ENCODE measurements around the gene C16orf90.

DNA sequence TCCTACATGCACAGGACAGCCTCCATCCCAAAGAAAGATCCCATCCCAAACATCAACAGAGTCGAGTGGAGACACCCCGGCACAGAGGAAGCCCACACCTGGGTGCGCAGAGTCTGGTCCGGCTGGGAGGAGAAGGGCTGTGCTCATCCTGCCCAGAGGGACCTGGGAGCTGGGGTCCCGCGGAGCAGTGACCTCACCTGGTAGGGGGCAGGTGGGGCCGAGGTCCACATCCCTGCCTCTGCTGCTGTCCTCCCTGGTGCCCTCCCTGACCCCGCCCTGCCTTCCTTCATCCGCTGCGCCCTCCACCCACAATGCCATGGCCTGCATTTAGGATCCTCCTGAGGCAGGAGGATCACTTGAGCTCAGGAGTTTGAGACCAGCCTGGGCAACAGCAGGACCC, 2.9 kb downstream of the C16orf90 start:
- no peak for TF ChIP-seq RAD21 (IDR thresholded peaks at IDR 0.05)
- TF ChIP-seq, protein P1, sequence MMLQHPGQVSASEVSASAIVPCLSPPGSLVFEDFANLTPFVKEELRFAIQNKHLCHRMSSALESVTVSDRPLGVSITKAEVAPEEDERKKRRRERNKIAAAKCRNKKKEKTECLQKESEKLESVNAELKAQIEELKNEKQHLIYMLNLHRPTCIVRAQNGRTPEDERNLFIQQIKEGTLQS (IDR thresholded peaks at IDR 0.05), result no peak
- TF ChIP-seq, protein P2, sequence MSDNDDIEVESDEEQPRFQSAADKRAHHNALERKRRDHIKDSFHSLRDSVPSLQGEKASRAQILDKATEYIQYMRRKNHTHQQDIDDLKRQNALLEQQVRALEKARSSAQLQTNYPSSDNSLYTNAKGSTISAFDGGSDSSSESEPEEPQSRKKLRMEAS (IDR thresholded peaks at IDR 0.05), result no peak
- TF ChIP-seq TAF1 (conservative IDR thresholded peaks at IDR 0.05), result no peak
- TF ChIP-seq, protein P3, sequence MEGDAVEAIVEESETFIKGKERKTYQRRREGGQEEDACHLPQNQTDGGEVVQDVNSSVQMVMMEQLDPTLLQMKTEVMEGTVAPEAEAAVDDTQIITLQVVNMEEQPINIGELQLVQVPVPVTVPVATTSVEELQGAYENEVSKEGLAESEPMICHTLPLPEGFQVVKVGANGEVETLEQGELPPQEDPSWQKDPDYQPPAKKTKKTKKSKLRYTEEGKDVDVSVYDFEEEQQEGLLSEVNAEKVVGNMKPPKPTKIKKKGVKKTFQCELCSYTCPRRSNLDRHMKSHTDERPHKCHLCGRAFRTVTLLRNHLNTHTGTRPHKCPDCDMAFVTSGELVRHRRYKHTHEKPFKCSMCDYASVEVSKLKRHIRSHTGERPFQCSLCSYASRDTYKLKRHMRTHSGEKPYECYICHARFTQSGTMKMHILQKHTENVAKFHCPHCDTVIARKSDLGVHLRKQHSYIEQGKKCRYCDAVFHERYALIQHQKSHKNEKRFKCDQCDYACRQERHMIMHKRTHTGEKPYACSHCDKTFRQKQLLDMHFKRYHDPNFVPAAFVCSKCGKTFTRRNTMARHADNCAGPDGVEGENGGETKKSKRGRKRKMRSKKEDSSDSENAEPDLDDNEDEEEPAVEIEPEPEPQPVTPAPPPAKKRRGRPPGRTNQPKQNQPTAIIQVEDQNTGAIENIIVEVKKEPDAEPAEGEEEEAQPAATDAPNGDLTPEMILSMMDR (IDR thresholded peaks at IDR 0.05; ENCODE audit: low read depth, low read length, missing input control), result no peak
- TF ChIP-seq, protein P4, sequence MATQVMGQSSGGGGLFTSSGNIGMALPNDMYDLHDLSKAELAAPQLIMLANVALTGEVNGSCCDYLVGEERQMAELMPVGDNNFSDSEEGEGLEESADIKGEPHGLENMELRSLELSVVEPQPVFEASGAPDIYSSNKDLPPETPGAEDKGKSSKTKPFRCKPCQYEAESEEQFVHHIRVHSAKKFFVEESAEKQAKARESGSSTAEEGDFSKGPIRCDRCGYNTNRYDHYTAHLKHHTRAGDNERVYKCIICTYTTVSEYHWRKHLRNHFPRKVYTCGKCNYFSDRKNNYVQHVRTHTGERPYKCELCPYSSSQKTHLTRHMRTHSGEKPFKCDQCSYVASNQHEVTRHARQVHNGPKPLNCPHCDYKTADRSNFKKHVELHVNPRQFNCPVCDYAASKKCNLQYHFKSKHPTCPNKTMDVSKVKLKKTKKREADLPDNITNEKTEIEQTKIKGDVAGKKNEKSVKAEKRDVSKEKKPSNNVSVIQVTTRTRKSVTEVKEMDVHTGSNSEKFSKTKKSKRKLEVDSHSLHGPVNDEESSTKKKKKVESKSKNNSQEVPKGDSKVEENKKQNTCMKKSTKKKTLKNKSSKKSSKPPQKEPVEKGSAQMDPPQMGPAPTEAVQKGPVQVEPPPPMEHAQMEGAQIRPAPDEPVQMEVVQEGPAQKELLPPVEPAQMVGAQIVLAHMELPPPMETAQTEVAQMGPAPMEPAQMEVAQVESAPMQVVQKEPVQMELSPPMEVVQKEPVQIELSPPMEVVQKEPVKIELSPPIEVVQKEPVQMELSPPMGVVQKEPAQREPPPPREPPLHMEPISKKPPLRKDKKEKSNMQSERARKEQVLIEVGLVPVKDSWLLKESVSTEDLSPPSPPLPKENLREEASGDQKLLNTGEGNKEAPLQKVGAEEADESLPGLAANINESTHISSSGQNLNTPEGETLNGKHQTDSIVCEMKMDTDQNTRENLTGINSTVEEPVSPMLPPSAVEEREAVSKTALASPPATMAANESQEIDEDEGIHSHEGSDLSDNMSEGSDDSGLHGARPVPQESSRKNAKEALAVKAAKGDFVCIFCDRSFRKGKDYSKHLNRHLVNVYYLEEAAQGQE (IDR thresholded peaks at IDR 0.05), result no peak
- TF ChIP-seq JUND (IDR thresholded peaks at IDR 0.05), result no peak
- no peak for TF ChIP-seq HNF4G (IDR thresholded peaks at IDR 0.05)
- TF ChIP-seq EGR1 (IDR thresholded peaks at IDR 0.05; ENCODE audit: low read depth in 2 of 2), result no peak
- TF ChIP-seq, protein P5, sequence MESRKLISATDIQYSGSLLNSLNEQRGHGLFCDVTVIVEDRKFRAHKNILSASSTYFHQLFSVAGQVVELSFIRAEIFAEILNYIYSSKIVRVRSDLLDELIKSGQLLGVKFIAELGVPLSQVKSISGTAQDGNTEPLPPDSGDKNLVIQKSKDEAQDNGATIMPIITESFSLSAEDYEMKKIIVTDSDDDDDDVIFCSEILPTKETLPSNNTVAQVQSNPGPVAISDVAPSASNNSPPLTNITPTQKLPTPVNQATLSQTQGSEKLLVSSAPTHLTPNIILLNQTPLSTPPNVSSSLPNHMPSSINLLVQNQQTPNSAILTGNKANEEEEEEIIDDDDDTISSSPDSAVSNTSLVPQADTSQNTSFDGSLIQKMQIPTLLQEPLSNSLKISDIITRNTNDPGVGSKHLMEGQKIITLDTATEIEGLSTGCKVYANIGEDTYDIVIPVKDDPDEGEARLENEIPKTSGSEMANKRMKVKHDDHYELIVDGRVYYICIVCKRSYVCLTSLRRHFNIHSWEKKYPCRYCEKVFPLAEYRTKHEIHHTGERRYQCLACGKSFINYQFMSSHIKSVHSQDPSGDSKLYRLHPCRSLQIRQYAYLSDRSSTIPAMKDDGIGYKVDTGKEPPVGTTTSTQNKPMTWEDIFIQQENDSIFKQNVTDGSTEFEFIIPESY (IDR thresholded peaks at IDR 0.05), result no peak
- no peak for TF ChIP-seq FOXA1 (IDR thresholded peaks at IDR 0.05)
- TF ChIP-seq YY1 (IDR thresholded peaks at IDR 0.05), result no peak
- TF ChIP-seq HNF4A (conservative IDR thresholded peaks at IDR 0.05), result no peak
- TF ChIP-seq RXRA (IDR thresholded peaks at IDR 0.05), result no peak

Data from liver (tissue), 3 donors.